GM19438 (cell line): ENCODE results near the gene SLC43A2.

Source experiments
- ATAC-seq: cut with Tn5 transposase; IDR thresholded peaks from one replicate; pipeline ENCODE4 v1.9.1; 2021; ENCODE audit warnings: low read depth; ENCODE audit not compliant: unreplicated experiment

SLC43A2 gene

GRCh38 chr17:1625053-1625452 is 3.6 kb downstream of the SLC43A2 start:
- ATAC-seq, result no peak

- no peak for ATAC-seq
These were observed 4.0 kb downstream of the SLC43A2 start for GRCh38 chr17:1624650-1625049.

- no peak for ATAC-seq
These were observed 5.5 kb downstream of the SLC43A2 start for GRCh38 chr17:1623057-1623630.

GRCh38 chr17:1621273-1621954 is 7.2 kb downstream of the SLC43A2 start:
- no peak for ATAC-seq

- ATAC-seq, result no peak
These were observed 8.1 kb downstream of the SLC43A2 start for GRCh38 chr17:1620486-1620885.

GRCh38 chr17:1617620-1618174 is 10.9 kb downstream of the SLC43A2 start:
- ATAC-seq, result no peak

- no peak for ATAC-seq
These were observed 12.5 kb downstream of the SLC43A2 start for GRCh38 chr17:1616101-1616500.

- no peak for ATAC-seq
These were observed 16.2 kb downstream of the SLC43A2 start for GRCh38 chr17:1612400-1612799.

GRCh38 chr17:1611715-1612114 is 16.9 kb downstream of the SLC43A2 start:
- ATAC-seq, result no peak

GRCh38 chr17:1608676-1609075 is 20.0 kb downstream of the SLC43A2 start:
- no peak for ATAC-seq

- ATAC-seq, result no peak
These were observed 20.7 kb downstream of the SLC43A2 start for GRCh38 chr17:1607971-1608320.

GRCh38 chr17:1606352-1606985 is 22.2 kb downstream of the SLC43A2 start:
- ATAC-seq, result no peak

- no peak for ATAC-seq
These were observed 22.8 kb downstream of the SLC43A2 start for GRCh38 chr17:1605681-1606351.

GRCh38 chr17:1604831-1605528 is 23.7 kb downstream of the SLC43A2 start:
- ATAC-seq, result no peak

GRCh38 chr17:1601571-1601970 is 27.1 kb downstream of the SLC43A2 start:
- no peak for ATAC-seq

- ATAC-seq, result no peak
These were observed 30.1 kb downstream of the SLC43A2 start for GRCh38 chr17:1598399-1599095.

- no peak for ATAC-seq
These were observed 30.7 kb downstream of the SLC43A2 start for GRCh38 chr17:1597861-1598342.

- no peak for ATAC-seq
These were observed 35.1 kb downstream of the SLC43A2 start for GRCh38 chr17:1593630-1593931.

- peak; percentile 71 for ATAC-seq
These were observed 35.6 kb downstream of the SLC43A2 start for GRCh38 chr17:1592751-1593629.
